ENCODE measurements around the gene AZIN2. TPM values are rescaled to one million over a fixed set of nuclear protein-coding genes. Genes with fewer than 3 reads are reported as not detected.
"Not testable (repeated sequence)": the region's sequence is repeated elsewhere in the genome, so short reads cannot be mapped to it uniquely, and the experiment has no call there.

The AZIN2 gene
- total RNA-seq, 1 donor from 2014 or later, result 4.6 TPM

DNA sequence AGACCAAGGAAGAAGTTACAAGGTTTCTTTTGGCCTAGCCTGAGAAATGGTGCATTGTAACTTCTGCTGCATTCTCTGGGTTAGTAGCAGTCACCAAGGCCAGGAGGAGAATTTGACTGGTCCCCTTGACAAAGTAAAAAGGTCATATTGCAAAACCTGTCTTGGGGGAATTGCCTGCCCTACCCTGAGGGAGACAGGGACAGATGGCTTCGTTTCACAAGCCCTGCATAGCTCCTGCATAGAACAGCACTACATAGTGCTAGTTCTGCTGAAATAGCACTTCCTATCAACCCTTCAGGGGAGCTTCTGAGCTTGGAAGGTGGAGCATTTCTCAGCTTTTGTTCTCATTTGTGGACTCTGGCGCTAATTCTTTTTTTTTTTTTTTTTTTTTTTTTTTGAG, 23.9 kb upstream of the AZIN2 start:
- DNase-seq (ENCODE audit: low spot score), result no peak

DNA sequence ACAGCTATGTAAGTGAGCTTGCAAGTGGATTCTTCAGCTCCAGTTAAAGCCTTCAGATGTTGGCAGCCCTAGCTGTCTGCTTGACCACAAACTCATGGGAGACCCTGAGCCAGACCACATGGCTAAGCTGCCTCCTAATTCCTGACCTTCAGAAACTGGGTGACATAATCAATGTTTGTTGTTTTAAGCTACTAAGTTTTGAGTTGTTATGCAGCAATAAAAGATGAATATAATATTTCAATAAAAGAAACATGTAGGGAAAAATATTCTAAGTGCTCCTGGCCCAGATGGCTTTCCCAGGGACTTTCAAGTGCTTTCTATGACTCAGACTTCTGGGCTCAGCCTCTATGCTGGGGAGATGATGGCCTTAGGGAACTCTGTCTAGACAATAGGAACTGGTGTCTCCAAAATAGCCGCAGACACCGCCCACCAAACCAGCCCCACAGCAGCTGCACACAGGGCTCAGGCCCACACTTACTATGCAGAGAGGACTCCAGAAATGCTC, 20.3 kb upstream of the AZIN2 start:
- DNase-seq (ENCODE audit: low spot score), result peak; percentile 34

DNA sequence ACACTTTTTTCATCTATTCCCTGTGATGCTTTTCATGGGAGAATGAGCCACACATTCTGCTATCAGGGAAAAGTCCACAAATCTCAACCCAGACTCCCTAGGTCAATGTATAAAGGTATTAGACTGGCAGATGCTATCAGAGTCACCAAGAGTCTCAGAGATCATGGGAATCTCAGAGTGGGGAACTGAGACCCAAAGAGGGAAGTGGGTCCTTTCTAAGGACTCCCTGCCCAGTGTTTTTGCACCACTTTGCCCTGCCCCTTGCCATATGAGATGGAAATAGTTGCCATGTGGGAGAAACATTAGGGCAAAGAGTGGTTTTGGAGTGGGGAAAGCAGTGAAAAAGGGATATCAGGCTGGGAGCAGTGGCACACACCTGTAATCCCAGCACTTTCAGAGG, 19.1 kb upstream of the AZIN2 start:
- DNase-seq (ENCODE audit: low spot score), result no peak

DNA sequence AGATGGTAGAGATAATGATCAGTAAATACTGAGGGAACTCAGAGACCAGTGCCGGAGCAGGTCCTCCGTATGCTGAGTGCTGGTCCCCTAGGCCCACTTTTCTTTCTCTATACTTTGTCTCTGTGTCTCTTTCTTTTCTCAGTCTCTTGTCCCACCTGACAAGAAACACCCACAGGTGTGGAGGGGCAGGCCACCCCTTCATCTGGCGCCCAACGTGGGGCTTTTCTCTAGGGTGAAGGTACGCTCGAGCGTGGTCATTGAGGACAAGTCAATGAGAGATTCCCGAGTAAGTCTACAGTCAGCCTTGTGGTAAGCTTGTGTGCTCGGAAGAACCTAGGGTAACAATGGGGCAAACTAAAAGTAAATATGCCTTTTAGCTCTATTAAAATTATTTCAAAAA, 16.7 kb upstream of the AZIN2 start:
- not testable (repeated sequence) for DNase-seq (ENCODE audit: low spot score)

DNA sequence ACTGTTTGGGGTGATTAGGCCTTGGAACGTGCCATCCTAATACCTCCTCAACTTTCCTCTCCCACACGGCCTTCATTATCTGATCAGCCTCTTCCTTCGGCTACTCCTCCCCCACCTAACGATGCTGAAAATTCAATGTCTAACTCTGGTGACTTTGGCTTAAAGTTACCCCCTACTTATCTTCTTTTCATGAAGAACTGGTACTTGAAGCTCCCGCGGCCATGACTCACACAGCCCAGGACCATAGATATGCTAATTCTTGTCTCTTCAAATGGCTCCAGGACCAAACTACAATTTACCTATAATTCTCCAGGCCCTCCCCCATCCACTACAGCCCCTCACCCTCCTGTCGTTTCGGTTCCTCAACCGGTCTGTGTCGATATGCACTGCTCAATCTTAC, 15.7 kb upstream of the AZIN2 start:
- DNase-seq (ENCODE audit: low spot score), result no peak

DNA sequence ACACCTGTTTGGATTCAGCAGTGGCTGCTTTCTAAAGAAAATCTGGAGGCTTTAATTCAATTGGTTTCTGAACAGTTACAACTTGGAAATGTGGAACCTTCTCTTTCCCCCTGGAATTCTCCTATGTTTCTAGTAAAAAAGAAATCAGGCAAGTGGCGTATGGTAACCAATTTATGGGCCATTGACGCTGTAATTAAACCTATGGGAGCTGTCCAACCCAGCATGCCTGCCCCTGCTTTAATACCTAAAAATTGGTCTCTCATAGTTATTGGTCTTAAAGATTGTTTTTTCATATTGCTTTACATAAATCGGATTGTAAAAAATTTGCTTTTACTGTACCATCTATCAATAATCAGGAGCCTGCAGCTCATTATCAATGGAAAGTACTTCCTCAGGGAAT, 14.5 kb upstream of the AZIN2 start:
- DNase-seq (ENCODE audit: low spot score), result not testable (repeated sequence)

DNA sequence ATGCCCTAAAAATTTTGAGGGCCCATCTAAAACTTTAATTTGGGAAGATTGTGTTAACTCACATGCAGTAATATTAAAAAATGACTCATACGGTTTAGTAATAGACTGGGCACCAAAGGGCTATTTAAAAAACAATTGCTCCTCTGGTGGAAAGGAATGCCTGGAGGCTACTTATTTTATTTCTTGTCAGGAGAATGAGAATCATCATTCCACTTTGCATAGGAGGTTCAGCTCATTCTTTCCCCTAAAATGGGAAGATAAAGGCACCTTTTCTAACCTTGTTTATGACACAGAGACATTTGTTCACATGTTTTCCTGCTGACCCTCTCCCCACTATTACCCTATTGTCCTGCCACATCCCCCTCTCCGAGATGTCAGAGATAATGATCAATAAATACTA, 12.8 kb upstream of the AZIN2 start:
- DNase-seq (ENCODE audit: low spot score), result not testable (repeated sequence)

DNA sequence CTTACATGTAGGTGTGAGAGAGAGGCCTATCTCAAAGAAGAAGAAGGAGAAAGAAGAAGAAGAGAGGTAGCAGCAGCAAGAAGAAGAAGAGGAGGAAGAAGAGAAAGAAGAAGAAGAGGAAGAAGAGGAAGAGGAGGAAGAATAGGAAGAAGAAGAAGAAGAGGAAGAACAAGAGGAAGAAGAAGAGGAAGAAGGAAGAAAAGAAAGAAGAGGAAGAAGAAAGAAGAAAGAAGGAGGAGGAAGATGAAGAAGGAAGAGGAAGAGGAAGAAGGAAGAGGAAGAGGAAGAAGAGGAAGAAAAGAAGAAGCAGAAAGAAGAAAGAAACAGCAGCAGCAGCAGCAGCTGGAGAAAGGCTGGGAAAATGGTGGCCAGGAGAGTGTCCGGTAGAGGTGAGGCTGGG, 10.3 kb upstream of the AZIN2 start:
- DNase-seq (ENCODE audit: low spot score), result no peak

DNA sequence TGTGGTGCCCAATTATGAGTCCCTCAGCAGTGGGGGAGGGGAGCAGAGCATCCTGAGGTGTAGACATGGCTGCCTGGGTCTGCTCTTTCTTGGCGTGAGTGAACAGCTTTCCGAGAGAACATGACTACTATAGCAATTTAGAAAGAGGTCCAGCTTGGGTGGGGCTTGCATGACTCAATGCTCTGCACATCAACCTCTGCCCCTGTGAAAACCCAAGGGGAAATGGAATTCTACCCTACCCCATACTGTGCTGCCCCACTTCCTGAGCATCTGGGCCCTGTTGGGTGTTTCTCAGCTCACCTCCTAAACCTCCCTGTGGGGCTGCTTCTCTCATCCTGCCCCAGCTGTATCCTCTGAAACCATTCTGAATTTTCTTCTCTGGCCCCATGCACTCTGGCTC, 8.2 kb upstream of the AZIN2 start:
- DNase-seq (ENCODE audit: low spot score), result no peak

DNA sequence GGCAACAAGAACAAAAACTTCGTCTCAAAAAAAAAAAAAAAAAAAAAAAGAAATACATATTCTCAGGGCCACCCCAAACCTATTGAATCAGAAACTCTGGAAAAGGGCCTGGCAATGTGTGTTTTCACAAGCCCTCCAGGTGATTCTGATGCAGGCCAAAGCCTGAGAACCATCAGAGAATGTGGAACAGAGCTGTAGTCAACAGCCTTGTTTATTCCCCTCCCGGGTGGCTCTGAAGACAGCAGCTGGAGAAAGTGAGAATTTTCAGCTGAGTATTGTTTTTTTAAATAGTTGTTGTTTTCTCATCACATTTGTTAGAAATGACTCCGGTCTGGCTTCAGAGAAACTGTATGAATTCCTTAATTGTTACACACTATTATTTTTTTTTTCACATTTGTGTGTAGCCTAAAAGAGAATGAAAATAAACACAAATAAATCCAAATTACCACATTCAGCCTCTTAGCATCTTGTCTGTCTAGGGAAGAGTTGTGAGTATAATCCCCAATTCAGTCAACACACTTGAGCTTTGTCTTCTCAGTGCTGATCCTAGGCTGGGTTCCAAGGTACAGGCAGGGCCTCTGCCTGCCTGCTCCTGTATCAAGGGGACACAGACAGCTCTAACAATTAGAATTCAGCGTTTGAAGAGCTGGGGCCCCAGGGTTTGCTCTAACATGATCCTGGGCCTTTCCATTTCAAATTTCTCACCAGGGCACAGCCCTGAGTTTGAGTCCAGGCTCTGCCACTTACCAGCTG, 6.6 kb upstream of the AZIN2 start:
- no peak for DNase-seq (ENCODE audit: low spot score)

DNA sequence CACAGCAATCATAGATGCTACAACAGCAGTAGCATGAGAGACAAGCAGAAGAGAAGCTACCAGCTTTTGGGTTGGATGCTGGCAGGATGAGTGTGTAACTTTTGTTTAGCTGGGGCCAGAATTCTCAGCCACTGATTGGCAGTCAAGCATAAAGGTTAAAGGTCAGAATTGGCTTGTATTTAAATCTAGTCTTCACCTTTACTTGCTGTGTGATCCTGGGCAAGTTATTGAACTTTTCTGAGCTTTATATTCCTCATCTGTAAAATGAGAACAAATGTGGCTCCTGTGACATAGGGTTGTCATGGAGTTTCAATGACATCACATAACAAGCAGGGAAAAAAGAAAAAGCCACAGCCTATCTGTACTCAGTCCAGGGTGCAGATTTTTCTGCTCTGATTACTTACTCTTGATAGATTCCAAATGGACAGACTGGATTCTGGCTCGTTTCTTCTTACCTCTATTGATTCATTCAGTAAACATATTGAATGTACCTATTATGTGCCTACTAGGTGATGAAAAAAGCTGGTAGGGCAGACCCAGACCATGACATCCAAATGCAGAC, 2.8 kb upstream of the AZIN2 start:
- DNase-seq (ENCODE audit: low spot score), result no peak

DNA sequence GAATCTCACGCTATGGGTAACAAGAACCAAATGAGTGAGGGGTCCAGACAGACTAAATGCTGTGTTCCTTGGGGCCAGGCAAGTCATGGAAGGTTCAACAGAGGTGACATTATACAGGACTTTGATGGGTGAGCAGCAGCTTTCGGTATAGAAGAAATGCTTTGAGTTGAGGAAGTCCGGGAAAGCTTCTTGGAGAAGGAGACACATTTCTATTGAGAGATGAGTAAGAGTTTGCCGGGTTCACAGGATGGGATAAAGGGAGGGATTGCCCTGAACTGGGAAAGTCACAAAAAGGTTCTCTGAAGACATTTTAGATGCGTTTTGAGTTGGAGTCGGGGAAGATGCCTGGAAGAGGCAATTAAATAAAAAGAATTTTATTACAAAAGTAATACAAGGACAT, 580 bp upstream of the AZIN2 start:
- DNase-seq (ENCODE audit: low spot score), result no peak

DNA sequence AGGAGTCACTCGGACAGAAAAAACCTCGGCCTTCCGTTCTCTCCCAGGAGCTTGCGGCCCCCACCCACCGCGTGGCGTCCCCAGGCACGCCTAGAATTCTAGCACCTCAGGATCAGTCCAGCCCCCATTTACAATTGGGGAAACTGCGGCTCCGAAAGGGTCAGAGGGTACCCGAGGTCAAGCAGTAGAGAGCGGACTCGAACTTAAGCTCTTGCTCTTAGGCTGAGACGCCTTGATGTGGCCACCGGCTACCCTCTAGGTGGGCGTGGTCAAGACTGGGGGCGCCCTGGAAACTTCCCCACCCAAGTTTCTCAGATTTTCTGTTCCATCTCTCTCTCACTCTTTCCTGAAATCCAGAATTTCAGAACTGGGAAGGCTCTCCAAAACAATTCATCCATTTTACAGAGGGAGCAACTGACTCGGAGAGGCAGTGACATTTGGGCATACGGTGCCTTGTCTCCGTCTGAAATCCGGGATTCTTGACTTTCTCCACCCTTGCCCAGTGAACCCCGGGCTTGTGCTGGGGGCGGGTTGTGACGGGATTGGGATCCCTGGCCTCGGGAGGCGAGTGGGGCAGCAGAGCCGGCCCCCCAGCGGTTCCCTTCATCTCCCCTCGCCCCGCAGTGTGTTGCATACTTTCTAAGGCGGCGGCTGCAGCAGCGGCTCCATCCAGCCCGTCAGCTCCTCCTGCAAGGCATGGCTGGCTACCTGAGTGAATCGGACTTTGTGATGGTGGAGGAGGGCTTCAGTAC, 777 bp downstream of the AZIN2 start:
- no peak for DNase-seq (ENCODE audit: low spot score)

DNA sequence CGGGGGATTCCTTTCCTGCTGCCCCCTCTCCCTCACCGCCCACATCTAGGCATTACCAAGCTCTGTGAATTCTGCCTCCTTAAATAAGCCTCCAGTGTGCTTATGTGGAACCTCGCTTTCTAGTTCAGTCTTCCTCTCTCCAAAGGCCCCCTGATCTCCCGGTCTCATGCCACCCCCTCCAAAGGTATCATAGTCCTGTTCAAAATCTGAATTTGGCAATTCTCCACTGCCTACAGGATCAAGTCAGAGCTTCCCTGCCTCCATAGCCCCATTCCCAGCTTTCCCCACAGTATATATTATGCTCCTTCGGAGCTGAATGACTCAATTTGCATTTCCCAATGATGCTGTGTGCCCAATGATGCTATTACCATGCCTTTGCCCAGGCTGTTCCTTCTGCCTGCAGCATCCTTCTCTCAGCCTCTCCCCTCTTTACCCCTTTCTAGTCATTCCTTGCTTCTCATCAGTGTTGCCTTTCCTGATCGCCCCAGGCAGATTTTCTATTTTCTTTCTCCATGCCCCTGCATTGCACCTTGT, 1.7 kb downstream of the AZIN2 start:
- no peak for DNase-seq (ENCODE audit: low spot score)

DNA sequence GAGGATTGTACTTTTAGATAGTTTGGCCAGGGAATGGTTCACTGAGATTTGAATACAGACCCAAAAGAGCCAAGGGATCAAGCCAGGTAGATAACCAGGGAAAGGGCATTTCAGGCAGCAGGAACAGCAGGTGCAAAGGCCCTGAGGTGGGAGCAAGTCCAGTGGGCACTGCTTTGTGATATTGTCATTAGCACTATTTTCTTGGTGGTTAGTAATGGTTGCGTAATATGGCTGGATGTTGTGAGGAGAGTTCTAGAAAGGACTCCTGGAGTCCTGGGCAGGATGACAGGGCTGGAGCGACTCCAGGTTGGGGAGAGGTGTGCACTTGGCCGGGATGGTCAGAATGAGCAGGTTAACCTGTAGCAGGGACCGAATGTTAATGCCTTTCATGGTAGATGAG, 4.4 kb downstream of the AZIN2 start:
- DNase-seq (ENCODE audit: low spot score), result no peak

DNA sequence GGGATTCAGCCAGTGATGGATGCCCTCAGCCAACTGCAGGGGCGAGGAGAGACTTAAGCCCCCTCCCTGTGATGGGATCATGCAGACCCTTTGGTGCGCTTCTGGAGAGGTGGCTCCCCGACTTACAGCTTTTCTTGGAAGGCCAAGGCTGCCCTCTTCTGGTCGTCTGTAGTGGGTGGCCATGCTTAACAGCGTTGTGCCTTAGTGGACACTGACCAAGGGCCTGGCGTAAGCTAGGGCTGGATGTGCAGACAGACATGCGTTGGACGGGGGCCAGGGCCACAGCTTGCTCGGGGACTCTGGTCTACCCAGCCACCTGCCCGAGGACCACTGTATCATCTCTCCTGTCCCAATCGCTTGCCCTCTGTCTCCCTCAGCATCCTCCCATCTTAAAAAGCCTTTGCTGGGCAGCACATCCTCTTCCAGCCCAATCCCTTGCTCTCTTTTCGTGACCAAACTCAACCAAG, 5.5 kb downstream of the AZIN2 start:
- peak; percentile 61 for DNase-seq (ENCODE audit: low spot score)

DNA sequence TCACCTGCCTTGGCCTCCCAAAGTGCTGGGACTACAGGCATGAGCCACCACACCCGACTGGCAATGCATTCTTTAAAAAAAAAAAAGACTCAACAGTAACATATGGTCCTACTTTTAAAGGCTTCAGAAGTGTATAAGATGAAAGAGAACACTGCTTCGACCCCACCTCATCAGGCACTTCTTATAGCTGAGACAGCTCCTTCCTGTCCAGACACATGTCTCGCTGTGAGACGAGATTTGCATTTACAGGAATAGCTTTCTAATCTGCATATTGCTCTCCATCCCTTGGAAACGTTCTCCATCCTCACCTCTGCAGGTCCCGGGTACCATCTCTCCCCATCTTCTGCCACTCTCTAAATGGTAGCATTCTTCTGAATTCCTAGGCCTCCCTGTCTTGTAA, 6.7 kb downstream of the AZIN2 start:
- no peak for DNase-seq (ENCODE audit: low spot score)

DNA sequence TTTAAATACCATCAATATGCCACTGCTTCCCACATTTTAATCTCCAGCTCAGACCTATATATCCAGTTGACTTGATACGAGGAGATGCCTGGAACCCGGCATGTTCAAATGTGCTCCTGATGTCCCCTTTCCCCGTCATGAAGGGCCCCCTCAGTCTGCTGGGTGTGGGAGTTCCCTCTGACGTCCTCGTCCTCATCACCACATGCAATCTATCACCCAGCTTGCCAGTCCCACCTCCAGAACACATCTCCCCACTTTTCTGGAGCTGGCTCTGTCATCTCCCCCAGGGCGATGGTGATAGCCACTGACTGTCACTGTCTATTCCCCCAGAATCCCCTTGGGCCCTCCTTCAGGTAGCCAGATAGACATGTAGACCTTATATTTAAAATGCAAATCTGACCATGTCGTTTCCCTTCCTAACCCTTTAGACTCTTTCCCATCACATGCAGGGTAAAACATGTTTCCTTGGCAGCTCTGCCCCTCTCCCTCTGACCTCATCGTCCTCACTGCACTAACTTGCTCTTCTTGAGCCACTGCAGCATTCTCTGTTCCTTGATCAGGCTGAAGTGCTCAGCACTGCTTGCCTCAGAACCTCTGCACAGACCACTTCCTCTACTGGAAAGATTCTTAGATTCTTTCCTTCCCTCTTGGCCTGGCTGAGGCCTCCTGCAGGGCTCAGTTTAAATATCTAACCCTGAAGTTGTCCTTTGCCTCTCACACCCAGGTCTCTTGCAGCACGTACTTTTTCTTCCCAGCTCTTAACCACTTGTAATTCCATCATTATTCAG, 7.4 kb downstream of the AZIN2 start:
- peak; percentile 39 for DNase-seq (ENCODE audit: low spot score)

DNA sequence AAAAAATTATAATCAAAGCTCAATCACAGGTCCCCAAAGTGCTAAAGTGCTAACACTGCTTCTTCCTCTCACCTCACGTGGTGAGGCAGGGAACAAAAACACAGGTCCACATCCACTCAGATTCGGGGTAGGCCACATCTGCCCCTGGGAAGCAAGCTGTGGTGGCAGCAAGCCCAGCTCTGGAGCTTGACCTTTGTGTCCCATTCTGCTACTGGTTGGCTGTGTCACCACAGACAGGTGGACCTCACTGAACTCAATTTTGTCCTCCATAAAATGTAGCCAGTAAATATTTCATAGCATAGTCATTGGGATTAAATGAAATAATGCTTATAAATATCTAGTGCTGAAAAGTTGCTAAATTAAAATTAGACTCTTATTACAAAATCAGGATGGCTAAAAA, 8.5 kb downstream of the AZIN2 start:
- no peak for DNase-seq (ENCODE audit: low spot score)

DNA sequence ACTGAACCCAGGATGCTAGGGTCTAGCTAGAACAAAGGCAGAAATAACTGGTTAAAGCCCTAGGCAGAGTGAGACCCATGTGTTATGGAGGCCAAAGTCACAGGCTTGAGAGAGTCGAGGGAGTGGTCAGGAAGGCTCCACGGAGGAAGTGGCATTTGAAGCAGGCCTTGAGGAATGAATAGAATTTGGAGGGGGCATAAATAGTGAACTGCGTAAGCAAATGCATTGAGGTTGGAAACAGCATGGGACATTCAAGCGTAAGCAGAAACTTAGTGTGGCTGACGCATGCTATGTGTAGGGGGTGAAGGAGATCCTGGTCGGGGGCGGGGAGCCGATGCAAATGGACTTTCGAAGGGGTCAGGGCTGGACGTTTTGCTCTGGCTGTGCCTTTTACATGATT, 11.5 kb downstream of the AZIN2 start:
- DNase-seq (ENCODE audit: low spot score), result no peak

DNA sequence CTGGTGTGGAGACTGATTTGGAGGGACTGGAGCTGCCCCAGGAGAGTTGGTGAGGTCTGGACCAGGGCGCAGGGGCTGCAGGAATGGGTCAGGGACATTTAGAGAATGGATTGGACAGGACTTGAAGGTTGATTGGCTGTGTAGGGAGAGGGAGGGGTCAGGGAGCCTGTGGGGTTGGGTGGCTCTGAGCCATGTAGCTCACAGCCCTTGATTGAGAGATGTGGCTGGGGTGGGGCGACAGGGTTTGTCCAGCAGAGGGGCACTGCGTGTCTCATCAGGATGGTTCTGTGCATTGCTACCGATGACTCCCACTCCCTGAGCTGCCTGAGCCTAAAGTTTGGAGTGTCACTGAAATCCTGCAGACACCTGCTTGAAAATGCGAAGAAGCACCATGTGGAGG, 12.1 kb downstream of the AZIN2 start:
- no peak for DNase-seq (ENCODE audit: low spot score)

DNA sequence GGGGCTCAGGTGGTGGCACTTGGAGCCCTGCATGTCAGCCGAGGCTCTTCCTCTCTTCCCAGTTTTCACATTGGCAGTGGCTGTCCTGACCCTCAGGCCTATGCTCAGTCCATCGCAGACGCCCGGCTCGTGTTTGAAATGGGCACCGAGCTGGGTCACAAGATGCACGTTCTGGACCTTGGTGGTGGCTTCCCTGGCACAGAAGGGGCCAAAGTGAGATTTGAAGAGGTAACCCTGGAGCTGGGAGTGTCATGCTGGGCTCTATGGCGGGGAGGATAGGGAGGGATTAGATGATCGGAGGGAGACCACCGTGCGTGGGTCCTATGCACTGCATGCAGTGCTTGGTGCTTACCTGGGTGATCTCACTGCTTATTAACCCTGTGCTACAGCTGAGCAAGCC, 13.5 kb downstream of the AZIN2 start:
- DNase-seq (ENCODE audit: low spot score), result no peak

All from umbilical cord (tissue), 2 donors.